8988T (cell line): ENCODE measurements around the gene PARD3B.

ENCODE experiments used
- DNase-seq: peaks from one replicate; pipeline ENCODE4 v3.0.0; 2011

Gene PARD3B

GRCh38 chr2:205646680-205647079 is 1101.4 kb downstream of the PARD3B start:
- no peak for DNase-seq

DNA sequence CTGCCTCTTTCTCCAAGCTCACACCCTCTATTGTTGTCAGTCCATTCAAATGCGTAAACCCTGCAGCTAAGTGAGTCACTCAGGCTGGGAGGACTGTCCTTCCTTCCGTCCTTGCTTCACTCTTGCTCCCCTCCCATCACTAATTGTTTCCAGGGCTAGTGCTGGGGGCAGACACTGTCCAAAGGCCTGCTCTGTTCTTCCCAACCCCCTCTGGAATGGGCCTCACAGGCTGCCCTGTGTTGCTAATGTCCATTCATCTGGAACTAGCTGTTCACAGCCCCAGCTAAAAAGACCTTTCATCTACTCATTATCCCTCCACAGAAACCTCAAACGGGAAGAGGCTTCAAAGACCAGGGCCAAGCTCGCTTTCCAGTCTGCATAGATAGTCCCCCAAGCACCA is 1105.2 kb downstream of the PARD3B start:
- no peak for DNase-seq

GRCh38 chr2:205650931-205651330 is 1105.7 kb downstream of the PARD3B start:
- DNase-seq, result no peak

DNA sequence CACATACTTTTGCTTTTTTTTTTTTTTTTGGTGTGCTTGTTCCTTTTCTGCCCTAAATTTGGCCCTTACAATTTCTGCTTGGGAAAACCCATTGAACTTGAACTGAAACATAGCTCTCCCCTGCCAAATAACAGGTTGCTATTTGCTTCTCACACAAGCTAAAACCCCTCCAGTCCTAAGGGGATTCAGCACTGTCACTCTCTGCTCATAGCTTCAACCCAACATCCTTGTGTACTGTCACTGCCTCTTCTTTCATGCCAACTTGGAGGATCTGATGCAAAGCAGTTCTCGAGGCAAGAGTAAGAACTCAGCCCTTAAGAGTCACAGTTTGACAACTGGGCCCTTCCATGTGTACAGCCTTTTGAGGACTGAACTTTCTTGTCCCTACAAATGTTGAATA is 1106.4 kb downstream of the PARD3B start:
- no peak for DNase-seq

- peak; percentile 27 for DNase-seq
Observed at GRCh38 chr2:205654878-205655605, 1109.8 kb downstream of the PARD3B start.

GRCh38 chr2:205655779-205656456 is 1110.6 kb downstream of the PARD3B start:
- no peak for DNase-seq

DNA sequence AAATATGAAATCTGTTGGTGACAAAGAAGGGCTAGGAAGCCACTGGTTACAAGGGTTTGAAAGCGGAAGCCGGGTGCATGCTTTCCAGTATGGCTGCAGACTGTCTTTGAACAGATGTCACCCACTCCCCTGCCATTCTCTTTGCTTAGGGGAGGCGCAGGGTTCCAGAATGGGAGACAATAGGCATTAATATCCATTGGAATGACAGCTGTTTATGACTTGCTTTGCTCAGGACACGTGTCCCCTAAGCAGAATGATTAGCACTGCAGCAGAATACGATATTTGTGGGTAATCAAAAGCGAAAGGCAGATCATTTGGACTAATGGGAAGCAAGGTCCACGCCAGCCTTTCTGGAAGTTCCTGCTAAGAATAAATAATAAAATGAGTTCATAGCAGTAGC is 1111.2 kb downstream of the PARD3B start:
- no peak for DNase-seq

GRCh38 chr2:205656941-205657340 is 1111.7 kb downstream of the PARD3B start:
- DNase-seq, result no peak

DNA sequence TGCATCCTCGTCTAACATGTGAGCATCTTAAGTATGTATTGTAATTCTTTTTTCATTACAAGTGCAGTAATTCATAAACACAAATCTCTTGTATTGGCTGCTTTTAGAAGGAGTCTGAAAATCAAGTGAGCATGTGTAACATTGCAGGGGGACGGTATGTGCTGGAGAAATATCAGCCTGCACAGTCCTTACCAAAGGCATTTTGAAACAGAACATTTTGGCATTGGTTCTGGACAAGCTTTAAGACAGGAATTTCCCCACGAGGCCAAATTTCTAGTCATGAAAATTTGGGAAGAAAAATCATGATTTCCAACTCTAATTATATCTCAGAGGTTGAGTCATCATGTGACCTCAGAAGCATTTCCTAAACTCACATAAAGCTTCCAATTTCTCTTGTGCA is 1112.3 kb downstream of the PARD3B start:
- DNase-seq, result no peak

DNA sequence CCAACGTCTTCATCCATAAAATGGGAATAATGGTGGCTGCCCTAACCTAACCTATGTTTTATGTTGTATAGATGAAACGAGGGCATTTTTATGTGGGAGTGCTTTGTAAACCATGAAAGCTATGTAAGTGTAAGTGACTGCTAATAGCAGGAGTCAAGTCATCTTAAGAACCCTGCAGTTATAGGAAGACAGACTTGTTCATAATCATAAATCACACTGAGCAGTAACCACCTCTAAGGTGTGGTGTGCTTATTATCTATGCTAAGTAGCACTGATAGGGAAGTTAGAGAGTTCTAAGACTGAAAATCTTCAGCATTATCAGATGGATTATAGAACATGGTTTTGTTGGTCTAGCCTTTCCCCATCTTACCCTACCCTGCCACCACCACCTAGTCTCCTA is 1112.8 kb downstream of the PARD3B start:
- no peak for DNase-seq

- no peak for DNase-seq
Observed at GRCh38 chr2:205658572-205658971, 1113.3 kb downstream of the PARD3B start.

- no peak for DNase-seq
Observed at GRCh38 chr2:205659922-205660321, 1114.6 kb downstream of the PARD3B start.

DNA sequence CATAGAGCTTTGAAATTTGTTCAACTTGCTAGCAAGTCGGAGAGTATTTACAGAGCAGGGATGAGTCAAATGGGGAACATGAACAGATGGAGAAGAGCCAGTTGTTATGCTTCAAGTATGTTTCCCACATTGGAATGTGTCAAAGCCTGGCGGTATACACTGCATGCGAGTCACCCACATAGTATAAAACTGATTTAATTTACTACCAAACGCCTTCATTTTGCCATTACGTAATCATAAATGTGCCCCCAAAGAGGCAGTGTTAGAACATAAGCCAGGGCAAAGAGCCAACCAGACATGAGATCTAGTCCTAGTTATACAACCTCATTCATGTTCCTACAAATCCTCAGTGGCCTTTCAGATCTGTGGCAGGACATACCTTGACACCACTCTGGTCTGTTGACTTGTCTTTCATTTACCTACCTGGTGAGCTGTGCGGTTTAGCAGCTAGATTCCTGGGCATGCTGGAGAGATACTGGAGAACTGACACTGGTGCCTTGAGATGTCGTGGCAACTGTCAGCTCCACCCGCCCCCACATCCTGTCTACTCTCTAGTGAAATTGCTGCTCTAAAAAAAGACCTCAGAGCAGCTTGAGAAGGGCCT is 1115.3 kb downstream of the PARD3B start:
- no peak for DNase-seq

GRCh38 chr2:205661281-205661680 is 1116.0 kb downstream of the PARD3B start:
- DNase-seq, result no peak

- no peak for DNase-seq
Observed at GRCh38 chr2:205662206-205662965, 1117.1 kb downstream of the PARD3B start.

DNA sequence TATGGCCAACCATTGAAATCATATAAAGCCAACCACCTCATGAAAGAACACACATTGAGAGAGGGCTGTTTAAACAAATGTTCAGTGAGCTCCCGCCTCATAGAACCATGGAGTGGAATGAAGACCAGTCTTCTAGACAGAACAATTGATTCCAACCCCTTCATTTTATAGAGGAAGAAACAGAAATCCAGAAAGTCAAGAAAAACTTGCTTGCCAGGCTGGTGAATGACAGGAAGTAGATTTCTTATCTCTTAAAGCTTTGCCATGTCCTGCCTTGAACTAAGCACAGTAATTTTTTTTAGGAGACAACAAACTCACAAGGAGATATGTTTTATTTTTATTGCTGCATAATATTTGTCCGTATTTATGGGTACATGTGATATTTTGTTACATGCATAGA is 1120.5 kb downstream of the PARD3B start:
- no peak for DNase-seq
